BJ (cell line): ENCODE measurements around the gene IFNL3. TPM values are rescaled to one million over a fixed set of nuclear protein-coding genes. Genes with fewer than 3 reads are reported as not detected.

Experiments used
- CTCF ChIA-PET: fragments of 350-600 bp; formaldehyde crosslinking; extraction: SDS; loops from one replicate; lab custom pipeline; 2021; ENCODE audit warnings: antibody characterized with exemption, inconsistent platforms; lab: Yijun Ruan, JAX
- POLR2A ChIA-PET: fragments of 300-600 bp; sonication (Branson Sonifier 250); formaldehyde crosslinking; extraction: SDS; loops from one replicate; lab custom pipeline; 2021; ENCODE audit warnings: antibody characterized with exemption; lab: Charles Lee
- DNase-seq: peaks from one replicate; pipeline ENCODE4 v3.0.0-alpha.2; 2011; ENCODE audit warnings: low read depth
- H3K27me3 ChIP-seq: 2 replicates; pipeline ENCODE4 v1.6.0; 2011; ENCODE audit warnings: low read length; ENCODE audit not compliant: control insufficient read depth, insufficient read depth
- H3K36me3 ChIP-seq: 2 replicates; pipeline ENCODE4 v1.5.1; 2011; ENCODE audit warnings: low read length; ENCODE audit not compliant: control insufficient read depth, insufficient read depth
- H3K4me3 ChIP-seq: 2 replicates; pipeline ENCODE4 v1.5.1; 2011; ENCODE audit warnings: low read depth, mild to moderate bottlenecking, control low read depth, low read length
- CTCF ChIP-seq: IDR thresholded peaks from 2 replicates; pipeline ENCODE4 v1.5.1; 2011; ENCODE audit warnings: low read depth, mild to moderate bottlenecking, control low read depth, inconsistent platforms, low read length, moderate library complexity; ENCODE audit not compliant: insufficient read depth
- polyA plus RNA-seq: library from polyadenylated mRNA; depleted of rRNA; stranded (reverse); fragments of >200 nt; gene quantifications from 2 replicates; pipeline ENCODE4 v1.2.3, GENCODE V29; 2011

The IFNL3 gene
- polyA plus RNA-seq, 1 experiment, result not detected

GRCh38 chr19:39203372-39204341, 41.1 kb downstream of the IFNL3 start, which contains the start of gene SYCN:
TSS of gene SYCN (minus strand) at chr19:39204263. CDS start at chr19:39204254, 9 bp downstream.
- no peak for TF ChIP-seq CTCF
- POLR2A ChIA-PET, result no interaction called here
- CTCF ChIA-PET, result interaction anchor here (0.7 to 1.6 kb wide), 3 partner anchors 81 to 93 kb away, joined by 3 to 7 read pairs (median 4); no protein-coding TSS in a partner anchor
- no peak for DNase-seq
- no peak within 1 kb of the TSS for H3K4me3 ChIP-seq
- H3K36me3 ChIP-seq, result no peaks in the 10 kb centered on the region
- peaks cover 19% of the 10 kb centered on the region for H3K27me3 ChIP-seq

- POLR2A ChIA-PET, result no interaction called here
- CTCF ChIA-PET, result interaction anchor here (0.7 to 1.6 kb wide), 2 partner anchors 89 to 93 kb away, joined by 3 to 7 read pairs; no protein-coding TSS in a partner anchor
Observed at GRCh38 chr19:39202998-39203355, 41.8 kb downstream of the IFNL3 start.

GRCh38 chr19:39200803-39201115, 44.0 kb downstream of the IFNL3 start:
- CTCF ChIA-PET, result no interaction called here

More at GRCh38 chr19:39202998-39203355, 41.8 kb downstream of the IFNL3 start:
- no peak for TF ChIP-seq CTCF
- Histone ChIP-seq H3K27me3 (peaks cover 18% of the 10 kb centered on the region), H3K4me3 (no peak overlapping the region), H3K36me3 (no peaks in the 10 kb centered on the region)
- no peak for DNase-seq

GRCh38 chr19:39200066-39200802, 44.6 kb downstream of the IFNL3 start:
- H3K36me3 ChIP-seq, result no peaks in the 10 kb centered on the region
- CTCF ChIA-PET, result no interaction called here
- no peak overlapping the region for H3K4me3 ChIP-seq
- DNase-seq, result no peak
- H3K27me3 ChIP-seq, result peaks cover 32% of the 10 kb centered on the region
- no peak for TF ChIP-seq CTCF
- POLR2A ChIA-PET, result no interaction called here

More at GRCh38 chr19:39200803-39201115, 44.0 kb downstream of the IFNL3 start:
- POLR2A ChIA-PET, result no interaction called here
- TF ChIP-seq CTCF, result no peak
- no peak for DNase-seq
- Histone ChIP-seq H3K4me3 (no peak overlapping the region), H3K27me3 (peaks cover 30% of the 10 kb centered on the region), H3K36me3 (no peaks in the 10 kb centered on the region)

- ChIA-PET CTCF (interaction anchor here (0.9 to 3.5 kb wide), 4 partner anchors 10 to 564 kb away, joined by 4 to 15 read pairs (median 6); no protein-coding TSS in a partner anchor), POLR2A (no interaction called here)
- Histone ChIP-seq H3K4me3 (no peak overlapping the region), H3K36me3 (no peaks in the 10 kb centered on the region), H3K27me3 (peaks cover 32% of the 10 kb centered on the region)
- peak; percentile 3 for DNase-seq
- no peak for TF ChIP-seq CTCF
Observed at GRCh38 chr19:39199025-39199424, 45.8 kb downstream of the IFNL3 start.
